Stimulated activated CD8-positive, alpha-beta memory T cell treated with anti-CD3 and anti-CD28 coated beads, Interleukin-12 subunit alpha, Interleukin-12 subunit beta, amount 100 ng/mL, for 24 hours (primary cell): ENCODE data around the gene RGS7BP.

Source experiments
- DNase-seq: peaks from one replicate; pipeline ENCODE4 v3.0.0-alpha.2; 2020; ENCODE audit errors: extremely low read depth

Gene RGS7BP

DNA sequence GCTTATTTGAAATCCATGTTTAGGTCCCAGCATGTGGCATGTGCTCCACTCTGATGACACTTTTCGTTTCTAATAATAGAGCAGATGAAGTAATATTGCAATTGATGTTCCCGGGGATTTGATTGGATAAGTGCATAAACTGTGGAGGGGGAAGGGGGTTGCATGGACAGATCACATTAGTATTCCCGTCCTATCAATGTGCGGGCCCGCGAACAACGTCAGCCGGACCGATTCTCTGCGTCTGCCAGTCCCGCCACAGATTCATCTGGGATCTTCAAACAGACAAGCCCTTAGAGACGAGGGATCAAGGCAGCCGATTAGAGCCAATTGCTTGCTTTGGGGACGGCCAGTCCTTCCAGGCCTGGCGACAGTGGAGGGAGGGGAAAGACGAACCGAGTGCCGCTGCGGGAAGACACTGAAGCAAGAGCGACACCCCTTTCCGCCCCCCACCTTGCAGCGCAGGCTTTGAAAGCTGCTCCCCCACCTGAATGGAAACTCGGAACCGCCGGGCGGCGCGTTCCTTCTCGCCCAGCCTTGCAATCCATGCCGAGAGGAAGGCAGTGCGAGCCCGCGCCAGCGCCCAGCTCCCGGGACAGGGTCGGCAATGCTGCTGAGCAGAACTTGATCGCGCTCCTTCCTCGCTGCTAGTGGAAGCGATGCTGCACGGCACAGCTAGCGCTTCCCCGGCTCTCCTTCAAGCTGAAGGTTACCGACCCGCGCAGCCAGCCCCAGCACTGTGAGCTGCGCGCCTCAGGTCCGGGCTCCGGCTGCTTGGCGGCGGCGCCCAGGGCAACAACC is at the start of gene RGS7BP:
TSS of gene RGS7BP (plus strand) at position 247 of the 798 bp plus-strand sequence. CDS start 610 bp downstream, outside the sequence.
- no peak for DNase-seq

DNA sequence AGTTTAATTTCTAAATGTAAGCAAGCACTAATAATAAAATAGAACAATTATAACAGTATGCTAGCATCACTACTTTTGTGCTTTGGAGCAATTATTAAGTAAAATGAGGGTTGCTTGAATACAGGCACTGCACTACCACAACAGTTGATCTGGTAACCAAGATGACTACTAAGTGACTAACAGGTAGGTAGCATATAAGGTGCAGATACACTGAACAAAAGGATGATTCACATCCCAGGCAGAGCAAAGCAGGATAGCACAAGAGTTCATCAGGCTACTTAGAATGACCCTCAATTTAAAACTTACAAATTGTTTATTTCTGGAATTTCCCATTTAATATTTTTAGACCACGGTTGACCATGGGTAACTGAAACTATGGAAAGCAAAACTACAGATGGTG is 48.0 kb upstream of the RGS7BP start:
- no peak for DNase-seq

DNA sequence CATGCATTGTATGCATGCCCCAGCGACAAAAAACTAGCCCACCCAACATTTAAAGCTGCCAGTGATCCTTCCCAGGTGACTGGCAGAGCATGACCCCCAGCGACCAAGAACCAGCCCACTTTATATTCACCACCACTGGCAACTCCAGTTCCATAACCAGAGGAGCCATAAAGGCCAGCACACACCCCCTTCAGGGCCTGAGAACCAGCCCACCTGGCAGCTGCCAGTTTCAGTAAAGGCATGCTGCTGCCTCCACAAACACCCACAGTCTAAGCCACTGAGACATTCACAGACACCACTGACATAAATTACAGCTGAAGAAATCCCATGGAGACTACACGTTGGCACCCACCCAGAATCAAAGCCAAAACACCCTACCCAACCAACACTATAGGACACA is 46.9 kb upstream of the RGS7BP start:
- no peak for DNase-seq

DNA sequence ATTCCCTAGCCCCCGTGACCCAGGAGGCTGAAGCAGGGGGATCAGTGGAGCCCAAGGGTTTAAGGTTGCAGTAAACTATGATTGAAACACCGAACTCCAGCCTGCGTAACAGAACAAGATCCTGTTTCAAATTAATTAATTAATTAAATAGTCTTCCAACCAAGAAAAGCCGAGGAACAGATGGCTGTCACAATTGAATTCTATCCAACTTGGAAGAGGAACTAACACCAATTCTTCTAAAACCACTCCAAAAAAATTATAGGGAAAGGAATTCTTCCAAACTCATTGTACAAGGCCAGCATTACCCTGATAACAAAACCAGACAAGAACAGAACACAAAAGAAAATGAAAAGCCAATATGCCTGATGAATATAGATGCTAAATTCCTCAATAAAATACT is 43.4 kb upstream of the RGS7BP start:
- no peak for DNase-seq

DNA sequence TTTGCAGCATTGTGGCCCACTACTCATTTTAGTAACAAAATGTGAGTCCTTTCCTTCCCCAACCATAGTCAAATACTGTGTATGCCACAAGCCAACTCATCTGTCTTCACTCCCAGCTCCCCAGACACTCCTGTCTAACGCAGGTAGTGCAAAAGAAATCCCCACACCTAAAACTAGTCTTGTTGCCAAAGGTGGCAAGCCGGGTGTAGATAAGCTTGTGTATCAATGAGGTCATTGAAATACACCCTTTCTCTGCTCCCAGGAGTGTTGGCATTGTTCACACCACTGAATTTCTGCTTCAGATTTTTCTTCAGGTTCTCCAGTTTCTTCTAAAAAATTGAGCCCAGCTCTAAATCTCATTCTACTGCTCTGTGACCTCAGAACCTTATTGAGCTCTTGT is 19.7 kb upstream of the RGS7BP start:
- DNase-seq = no peak

DNA sequence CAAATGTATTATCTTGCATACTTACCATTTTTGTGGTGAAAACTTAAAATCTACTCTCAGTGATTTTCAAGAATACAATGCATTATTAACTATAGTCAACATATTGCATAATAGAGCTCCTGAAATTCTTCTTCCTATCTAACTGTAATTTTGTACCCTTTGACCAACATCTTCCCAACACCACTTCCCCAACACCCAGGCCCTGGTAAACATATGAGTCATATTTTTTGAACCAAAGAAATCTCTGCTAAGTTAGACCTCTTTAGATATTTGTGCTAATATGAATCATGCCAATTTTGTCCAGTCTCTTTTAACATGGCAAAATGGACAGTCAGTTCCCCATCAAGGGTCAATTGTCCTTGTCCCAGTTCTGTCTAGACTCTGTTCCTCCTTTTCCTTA is 18.5 kb upstream of the RGS7BP start:
- no peak for DNase-seq

DNA sequence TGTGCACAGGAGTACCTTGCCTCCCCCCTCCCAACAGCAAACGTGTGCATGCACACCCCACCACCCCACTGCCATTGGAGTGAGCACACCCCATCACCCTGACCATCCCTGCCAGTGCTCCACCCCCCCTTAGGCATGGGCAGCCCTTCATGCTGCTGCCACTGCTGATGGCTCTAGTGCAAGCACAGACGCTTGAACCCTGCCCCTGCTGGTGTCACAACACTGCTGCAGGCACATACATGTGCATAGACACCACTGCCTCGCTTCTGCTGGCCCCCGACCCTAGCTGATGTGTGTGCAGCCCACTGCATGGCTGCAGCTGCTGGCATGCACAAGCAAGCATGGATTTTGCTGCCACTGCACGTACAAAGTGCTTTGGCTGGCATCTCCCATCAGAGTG is 16.0 kb upstream of the RGS7BP start:
- DNase-seq = no peak

DNA sequence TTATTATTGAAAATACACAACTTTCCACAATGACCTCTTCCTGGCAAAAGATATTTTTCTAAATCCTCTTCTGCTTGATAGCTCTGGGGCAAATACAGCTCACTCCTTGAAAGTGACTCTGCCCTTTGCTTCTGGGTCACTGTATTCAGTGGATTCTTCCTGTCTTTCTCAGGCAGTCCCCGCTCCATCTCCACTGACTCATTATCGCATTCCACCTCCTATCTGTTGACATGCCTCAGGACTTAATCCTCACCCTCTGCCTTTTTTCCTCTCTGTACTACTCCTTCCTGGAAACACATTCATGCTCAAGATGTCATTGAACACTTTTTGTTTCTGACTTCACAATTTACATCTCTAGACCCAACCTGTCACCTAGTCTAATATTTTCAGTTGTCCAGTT is 8.4 kb upstream of the RGS7BP start:
- no peak for DNase-seq

DNA sequence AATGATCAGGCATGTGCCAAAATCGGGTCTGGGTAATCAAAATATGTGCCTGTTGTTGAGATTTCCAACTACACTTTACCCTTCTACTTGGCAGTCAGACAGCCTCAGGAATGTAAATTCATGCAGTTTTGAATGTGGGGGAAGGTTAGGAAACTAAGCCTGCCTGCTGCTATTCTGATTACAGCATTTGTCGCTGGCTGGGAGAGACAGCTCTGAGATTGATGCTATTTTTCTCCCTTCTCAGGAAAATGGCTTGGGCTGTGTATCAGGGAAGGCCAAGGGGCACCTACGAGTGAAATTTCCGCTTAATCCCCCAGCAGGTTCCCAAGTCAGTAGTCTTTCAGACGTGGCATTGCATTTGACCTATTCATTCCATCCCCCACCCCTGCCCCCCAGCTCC is 3.6 kb upstream of the RGS7BP start:
- no peak for DNase-seq

DNA sequence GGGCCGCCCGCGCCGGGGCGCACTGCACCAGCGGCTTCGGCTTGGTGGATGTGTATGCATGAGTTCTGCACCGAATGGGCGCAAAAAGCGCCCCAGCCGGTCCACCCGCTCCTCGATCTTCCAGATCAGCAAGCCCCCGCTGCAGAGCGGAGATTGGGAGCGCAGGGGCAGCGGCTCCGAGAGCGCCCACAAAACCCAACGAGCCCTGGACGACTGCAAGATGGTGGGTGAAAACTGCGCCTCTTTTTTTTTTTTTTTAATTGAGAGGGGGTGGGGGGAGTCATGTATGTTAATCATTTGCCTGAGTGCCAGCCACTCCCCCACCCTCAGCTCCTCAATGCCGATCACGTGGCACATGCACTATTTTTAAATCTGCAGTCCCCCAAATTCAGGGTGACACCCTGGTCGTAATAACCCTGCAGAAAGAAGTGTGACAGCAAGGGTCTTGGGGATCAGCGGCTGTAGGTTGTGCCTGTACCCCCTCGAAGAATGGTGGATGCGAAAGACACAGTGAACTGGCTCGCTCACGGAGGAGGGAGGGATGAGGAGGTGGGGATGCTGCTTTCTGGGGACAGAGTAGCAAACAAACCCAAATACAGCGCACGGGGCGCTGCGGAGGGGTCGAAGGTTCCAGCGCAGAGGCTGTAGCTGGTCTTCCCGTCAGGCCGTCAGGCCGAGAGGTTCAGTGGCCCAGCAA is 900 bp downstream of the RGS7BP start:
- DNase-seq = no peak

DNA sequence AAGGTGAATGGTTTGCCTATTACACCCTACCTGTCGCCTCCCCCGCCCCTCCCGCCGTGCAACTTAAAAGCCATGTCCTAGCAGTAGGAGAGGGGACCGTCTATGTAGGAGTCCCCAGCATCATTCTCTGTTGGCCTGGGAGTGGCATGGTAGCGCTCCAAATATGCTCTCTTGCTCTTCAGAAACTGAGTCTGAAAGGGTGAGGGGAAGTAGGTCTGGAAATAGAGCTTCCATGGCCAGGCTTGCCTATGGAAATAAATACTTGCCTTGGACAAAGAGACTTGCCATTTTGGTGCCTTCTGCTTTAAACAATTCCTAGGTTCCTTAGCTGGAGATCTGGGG is 1.4 kb downstream of the RGS7BP start:
- no peak for DNase-seq

DNA sequence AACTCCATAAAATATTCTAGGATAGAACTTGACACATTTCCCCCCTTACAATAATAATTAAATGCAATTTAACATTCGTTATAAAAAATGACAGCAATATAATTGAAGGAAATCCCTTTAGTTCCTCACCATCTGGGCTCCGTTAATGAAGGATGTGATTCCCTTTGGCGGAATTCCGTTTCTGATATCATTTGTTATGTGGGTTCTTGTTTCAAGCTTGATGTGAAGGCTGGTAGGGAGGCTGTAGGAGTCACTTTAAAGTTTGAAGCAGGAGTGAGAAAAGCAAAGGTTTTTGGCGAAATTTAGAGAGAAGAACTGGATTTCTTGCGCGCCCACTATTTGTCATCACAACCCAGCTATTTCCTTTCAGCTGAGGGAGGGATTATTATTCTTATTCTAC is 4.0 kb downstream of the RGS7BP start:
- DNase-seq = no peak

DNA sequence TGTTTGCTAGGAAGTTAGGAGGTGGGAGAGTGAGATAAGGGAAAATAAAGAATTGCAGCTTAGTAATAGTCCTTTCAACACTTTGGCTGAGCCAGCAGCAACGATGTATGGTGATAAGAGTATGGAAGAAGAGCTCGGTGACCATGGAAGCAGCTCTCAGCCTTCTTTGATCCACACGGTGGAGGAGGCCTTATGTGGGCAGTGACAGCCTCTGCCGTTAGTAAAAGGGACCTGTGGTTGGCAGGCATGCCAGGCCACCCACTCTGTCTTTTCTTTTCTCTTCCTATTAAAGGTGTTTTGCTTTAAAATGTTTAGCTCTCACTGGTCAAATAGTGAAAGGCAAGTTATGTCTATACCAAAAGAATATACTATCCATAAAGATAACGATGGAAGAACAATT is 7.7 kb downstream of the RGS7BP start:
- DNase-seq = no peak

DNA sequence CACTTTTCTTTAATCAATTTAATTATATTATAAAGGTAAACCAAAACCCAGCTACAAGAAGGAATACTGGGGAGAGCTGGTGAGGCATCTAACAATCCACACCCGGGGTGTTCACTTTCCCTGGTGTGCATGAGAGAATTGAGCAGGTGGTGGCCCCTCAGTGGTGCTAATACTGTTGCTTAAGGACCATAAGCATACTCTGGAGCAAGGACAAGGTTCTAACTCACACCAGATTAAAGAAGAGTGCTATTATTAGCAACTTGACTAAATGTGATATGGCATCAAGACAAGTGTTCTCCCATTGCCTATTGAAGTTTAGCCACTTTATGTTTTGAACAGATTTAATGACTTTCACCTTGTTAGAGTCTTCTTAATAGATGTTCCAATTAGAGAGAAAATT is 8.8 kb downstream of the RGS7BP start:
- DNase-seq = no peak

DNA sequence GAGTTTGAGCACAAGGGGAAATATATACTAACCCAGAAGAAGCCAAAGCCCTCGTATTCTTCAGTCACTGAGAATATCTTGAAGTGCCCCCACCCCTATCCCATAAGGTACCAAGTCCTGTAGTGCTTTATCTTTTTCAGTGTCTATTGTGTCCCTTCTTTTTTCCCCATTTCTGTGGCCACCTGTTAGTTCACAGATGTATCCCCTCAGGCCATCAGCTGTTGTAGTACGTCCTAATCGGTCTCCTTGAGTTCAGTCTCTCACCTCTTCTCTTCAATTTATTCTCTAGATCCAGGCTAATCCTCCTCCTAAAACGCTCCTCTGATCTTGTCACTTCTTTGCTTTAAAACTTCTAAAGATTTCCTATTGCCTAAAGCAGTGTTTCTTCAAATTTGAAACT is 10.4 kb downstream of the RGS7BP start:
- DNase-seq = no peak

DNA sequence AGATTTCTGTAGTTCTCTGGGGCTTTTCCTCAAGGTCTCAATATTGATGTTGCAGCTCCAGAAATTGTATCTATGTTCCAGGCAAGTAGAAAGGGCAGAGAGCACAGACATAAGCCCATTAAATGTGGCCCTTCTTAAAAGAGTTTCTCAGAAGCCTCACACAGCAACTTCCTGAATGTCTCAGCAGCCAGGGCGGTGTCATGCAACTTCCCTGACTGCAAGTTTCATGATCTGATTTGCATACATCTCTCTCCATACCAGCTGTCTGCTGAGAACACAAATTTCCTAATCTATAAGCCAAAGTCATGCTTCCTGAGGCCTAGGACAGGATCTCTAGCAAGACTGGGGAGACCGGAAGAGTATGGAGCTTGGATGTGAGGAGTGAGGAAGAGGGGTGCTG is 13.0 kb downstream of the RGS7BP start:
- no peak for DNase-seq

DNA sequence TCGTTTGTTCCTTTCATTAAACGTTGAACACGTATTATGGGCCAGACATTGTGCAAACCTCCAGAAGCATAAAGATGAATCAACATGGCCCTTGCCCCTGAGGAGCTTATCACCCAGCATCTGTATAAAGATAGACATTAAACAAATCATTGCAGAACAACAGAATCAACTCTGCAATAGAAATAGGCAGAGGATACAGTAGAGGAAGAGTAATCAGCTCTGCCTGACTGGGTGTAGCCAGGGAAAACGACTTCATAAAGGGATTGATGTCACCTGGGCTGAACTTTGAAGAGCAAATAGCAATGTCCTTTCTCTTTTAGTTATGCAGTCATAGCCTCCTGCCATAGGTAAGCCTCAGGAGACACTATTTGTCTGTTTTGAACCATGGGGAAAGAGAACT is 13.4 kb downstream of the RGS7BP start:
- DNase-seq = no peak

DNA sequence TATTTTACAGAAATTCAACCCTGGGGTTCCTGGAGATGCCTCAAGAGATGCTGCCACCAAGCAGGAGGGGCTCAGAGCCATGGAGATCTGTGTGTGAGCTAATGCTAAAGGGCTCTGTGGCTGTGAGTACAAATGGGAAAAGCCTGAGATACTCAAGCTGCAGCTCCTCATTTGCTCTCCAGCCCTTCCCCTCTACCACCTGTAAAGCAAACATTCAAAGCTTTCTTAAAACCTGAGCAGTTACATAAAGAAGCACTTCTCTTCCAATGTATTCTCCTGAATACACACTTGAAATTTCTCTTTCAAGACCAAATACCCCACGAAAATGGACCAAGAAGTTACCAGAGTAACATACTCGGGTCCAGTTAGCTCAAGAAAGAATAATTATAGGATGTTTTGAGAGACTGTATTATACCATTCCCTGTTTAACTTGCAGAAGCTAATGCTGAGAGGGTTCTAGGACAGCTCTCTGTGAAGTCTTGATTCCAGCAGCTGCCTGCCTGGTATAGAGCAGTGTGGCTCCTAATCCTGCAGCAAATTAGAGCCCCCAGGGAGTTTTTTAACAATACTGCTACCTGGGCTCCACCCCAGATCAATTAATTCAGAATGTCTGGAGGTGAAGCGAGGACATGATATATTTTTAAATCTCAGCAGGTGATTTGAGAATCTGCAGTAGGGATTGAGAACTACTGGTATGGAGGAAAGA is 21.1 kb downstream of the RGS7BP start:
- DNase-seq = no peak

DNA sequence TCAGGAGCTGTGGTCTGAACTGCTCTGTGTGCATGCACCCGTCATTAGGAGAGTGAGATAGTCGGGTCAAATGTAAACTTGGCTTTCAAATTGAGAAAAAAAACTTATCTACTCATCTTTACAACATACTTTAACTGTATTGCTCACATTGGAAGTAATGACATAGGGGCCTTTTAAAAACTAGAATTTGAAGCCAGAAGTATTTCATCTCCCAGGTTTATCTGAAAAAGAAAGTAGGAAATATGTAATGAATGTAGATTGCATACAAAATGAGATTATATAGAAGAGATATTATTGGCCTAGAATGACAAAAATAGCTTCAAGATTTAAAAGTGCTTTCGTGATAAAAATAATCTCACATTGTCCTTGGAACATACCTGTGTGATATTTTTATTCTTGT is 24.3 kb downstream of the RGS7BP start:
- DNase-seq = no peak

DNA sequence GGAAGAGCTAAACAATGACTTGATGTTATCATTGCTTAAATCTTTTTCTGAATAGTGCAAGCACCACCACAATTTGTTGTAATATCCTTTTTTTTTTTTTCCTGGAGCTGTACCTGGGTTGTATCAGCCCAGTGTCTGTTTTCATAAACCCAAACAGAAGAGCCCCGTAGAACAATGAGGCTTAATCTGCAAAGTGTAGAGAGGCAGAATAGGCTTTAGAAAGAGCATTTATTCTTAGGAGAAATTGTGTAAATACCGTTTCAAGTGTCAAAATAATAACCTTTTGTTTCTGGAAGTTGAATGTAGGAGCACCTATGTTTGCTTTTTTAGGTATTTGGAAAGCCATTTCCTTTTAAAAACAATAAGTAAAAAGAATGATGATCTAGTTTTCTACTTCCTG is 26.4 kb downstream of the RGS7BP start:
- DNase-seq = no peak

DNA sequence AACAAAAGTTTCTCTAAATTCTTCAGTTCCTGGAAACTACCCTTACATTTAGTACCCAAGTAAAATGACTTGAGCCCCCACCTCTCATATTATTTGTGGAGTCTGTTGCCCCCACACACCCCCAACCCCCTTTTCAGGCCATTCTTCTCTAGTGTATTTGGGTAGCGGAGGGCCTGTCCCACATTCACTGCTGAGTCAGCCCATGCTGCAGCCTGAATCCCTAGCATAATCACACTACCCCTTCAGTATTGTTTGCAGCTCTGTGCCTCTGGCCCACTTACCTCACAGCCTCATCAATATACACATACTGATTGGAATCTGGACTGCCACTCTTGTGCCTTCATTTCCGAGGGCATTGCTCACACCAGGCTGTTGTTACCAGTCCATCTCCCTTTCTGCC is 26.8 kb downstream of the RGS7BP start:
- no peak for DNase-seq

DNA sequence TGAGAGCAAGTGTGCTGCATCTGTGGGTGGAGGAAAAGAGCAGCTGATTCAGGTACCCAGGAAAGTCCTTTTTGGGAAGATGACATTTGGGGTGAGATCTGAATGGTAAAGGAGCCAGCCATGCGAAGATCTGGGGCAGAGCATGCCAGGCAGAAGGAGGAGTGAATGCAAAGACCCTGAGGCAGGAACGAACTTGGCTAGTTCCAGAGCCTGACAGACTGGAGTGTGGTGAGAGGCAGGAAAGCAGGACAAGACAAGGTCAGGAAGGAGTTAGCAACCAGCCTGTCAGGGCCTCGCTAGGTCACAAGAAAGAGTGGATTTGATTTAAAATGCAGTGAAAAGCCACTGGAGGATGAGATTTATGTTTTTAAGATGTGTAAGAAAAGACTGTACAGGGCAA is 28.2 kb downstream of the RGS7BP start:
- DNase-seq = no peak

DNA sequence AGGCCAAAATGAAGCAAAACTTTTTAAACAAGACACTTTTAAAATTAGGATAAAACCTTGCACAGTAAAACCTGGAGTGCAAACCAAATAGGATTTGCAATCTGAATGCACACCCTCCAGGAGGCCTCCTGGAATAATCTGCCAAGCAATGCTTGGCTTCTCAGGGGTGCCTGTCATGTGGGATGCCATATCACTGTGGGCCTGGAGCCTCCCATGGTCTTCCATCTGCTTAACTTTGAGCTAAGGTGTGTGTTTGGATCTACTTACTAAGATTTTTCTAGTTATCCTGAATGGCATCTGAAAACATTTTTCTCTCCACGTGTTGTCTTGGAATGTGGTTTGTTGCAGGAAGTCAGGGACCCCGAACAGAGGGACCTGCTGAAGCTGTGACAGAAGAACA is 52.1 kb downstream of the RGS7BP start:
- no peak for DNase-seq
